GM10248 (cell line): ENCODE data around the gene SIPA1L3.
A peak's percentile ranks its signal among the peaks of the same experiment; 100 is the strongest.

Experiments used
- CTCF ChIA-PET: fragments of 300-600 bp; sonication (Branson Sonifier 250); formaldehyde crosslinking; extraction: SDS; loops from one replicate; lab custom pipeline; 2021; ENCODE audit warnings: antibody characterized with exemption; lab: Yijun Ruan, JAX
- POLR2A ChIA-PET: fragments of 350-650 bp; sonication (Branson Sonifier 250); formaldehyde crosslinking; extraction: SDS; loops from one replicate; lab custom pipeline; 2020; ENCODE audit warnings: antibody characterized with exemption; lab: Yijun Ruan, JAX
- DNase-seq: peaks from one replicate; pipeline ENCODE4 v3.0.0; 2012; ENCODE audit errors: extremely low spot score
- TF ChIP-seq, protein P1 (sequence below): IDR thresholded peaks from 2 replicates; pipeline ENCODE4 v1.5.1; 2012; ENCODE audit warnings: mild to moderate bottlenecking, low read depth; ENCODE audit errors: extremely low read depth, missing control alignments, control extremely low read depth

SIPA1L3 gene

GRCh38 chr19:38073841-38074685, 167.1 kb downstream of the SIPA1L3 start:
- POLR2A ChIA-PET = interaction anchor here (0.6 kb wide), 1 partner anchor 9 kb away, joined by 4 read pairs; no protein-coding TSS in a partner anchor
- DNase-seq = no peak
- TF ChIP-seq, protein P1, sequence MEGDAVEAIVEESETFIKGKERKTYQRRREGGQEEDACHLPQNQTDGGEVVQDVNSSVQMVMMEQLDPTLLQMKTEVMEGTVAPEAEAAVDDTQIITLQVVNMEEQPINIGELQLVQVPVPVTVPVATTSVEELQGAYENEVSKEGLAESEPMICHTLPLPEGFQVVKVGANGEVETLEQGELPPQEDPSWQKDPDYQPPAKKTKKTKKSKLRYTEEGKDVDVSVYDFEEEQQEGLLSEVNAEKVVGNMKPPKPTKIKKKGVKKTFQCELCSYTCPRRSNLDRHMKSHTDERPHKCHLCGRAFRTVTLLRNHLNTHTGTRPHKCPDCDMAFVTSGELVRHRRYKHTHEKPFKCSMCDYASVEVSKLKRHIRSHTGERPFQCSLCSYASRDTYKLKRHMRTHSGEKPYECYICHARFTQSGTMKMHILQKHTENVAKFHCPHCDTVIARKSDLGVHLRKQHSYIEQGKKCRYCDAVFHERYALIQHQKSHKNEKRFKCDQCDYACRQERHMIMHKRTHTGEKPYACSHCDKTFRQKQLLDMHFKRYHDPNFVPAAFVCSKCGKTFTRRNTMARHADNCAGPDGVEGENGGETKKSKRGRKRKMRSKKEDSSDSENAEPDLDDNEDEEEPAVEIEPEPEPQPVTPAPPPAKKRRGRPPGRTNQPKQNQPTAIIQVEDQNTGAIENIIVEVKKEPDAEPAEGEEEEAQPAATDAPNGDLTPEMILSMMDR = no peak
- CTCF ChIA-PET = interaction anchor here (1.3 kb wide), 1 partner anchor 61 kb away, joined by 3 read pairs; no protein-coding TSS in a partner anchor

GRCh38 chr19:38076337-38076736, 169.3 kb downstream of the SIPA1L3 start:
- TF ChIP-seq, protein P1 = no peak
- ChIA-PET CTCF (interaction anchor here (1.0 to 1.5 kb wide), 2 partner anchors 10 to 17 kb away, joined by 3 to 5 read pairs; no protein-coding TSS in a partner anchor), POLR2A (no interaction called here)
- DNase-seq = no peak

DNA sequence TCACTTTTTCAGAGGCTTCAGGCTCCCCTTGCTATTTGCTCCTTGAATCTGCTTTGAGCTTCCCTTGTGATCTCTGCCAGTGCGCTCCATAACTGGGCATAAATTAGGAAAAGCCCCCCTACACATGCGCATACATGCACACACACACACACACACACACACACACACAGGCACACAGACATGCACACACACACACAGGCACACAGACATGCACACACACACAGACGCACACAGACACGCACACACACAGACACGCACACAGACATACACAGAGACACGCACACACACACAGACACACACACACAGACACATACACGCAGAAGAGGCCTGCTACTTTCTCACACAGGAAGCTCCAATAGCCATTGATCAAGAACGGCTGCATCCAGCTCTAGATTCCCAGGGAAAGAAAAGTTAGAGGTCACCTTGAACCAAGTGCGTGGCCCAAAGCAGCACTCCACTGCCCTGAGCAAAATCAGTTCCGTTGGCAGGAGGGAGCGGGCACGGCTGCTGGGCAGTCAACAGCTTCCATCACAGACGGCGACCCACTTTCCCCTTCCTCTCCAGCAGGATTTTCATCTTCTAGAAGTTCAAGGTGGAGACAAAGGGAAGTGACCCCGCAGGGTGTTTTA, 171.4 kb downstream of the SIPA1L3 start:
- ChIA-PET POLR2A (no interaction called here), CTCF (no interaction called here)
- DNase-seq = no peak
- TF ChIP-seq, protein P1 = no peak

GRCh38 chr19:38079926-38080380, 172.9 kb downstream of the SIPA1L3 start:
- ChIA-PET POLR2A (no interaction called here), CTCF (interaction anchor here (1.0 to 1.2 kb wide), 6 partner anchors 11 to 178 kb away, joined by 3 read pairs; no protein-coding TSS in a partner anchor)
- peak; percentile 79 for DNase-seq
- TF ChIP-seq, protein P1 = no peak

- ChIA-PET CTCF (interaction anchor here (1.1 kb wide), 1 partner anchor 179 kb away, joined by 4 read pairs; no protein-coding TSS in a partner anchor), POLR2A (no interaction called here)
- TF ChIP-seq, protein P1 = no peak
- DNase-seq = no peak
These were observed 174.7 kb downstream of the SIPA1L3 start for GRCh38 chr19:38081547-38082255.
